ENCODE measurements around the gene DHRS13. TPM values are rescaled to one million over a fixed set of nuclear protein-coding genes. Genes with fewer than 3 reads are reported as not detected.

Gene DHRS13
- total and polyA plus RNA-seq, 2 donors (not counting 1 experiment from before 2014, with no cell fraction given): 11.9 to 28.1 TPM

DNA sequence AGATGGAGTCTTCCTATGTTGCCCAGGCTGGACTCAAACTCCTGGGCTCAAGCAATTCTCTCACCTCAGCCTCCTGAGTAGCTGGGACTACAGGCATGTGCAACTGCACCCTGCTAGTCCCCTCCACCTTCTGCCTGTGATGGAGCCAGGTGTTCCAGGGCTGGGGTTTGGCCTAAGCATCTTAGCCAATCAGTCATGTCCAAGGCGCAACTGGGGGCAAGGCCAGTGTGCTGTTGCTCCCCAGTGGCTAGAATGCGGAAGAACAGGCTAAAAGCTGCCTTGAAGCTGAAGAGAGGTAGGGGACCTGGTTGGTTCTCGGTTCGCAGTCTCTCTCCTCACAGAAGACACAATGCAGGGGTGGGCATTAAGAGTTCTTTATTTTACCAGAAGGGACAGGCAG lies 23.9 kb downstream of the DHRS13 start:
- Histone ChIP-seq H3K27ac (ENCODE audit: low read length in 2 of 2) (no peak overlapping the region), H3K4me3 (ENCODE audit: control extremely low read depth in 1 of 5, extremely low read depth in 1 of 5, insufficient read depth in 1 of 5, low read depth in 2 of 5, low read length in 4 of 5) (no peak overlapping the region), H3K9me3 (ENCODE audit: control extremely low read depth in 1 of 3, control insufficient read depth in 2 of 3, insufficient read depth in 1 of 3, low read length in 2 of 3) (no peaks in the 10 kb centered on the region), H3K27me3 (replicated peaks in 1 of 4; ENCODE audit: control extremely low read depth in 1 of 4, control insufficient read depth in 3 of 4, insufficient read depth in 4 of 4, low read length in 3 of 4) (no peaks in the 10 kb centered on the region), H3K9ac (ENCODE audit: low read length) (no peak overlapping the region), H3K36me3 (replicated peaks in 1 of 2; ENCODE audit: control extremely low read depth in 1 of 2, control insufficient read depth in 1 of 2, extremely low read depth in 1 of 2, insufficient read depth in 2 of 2, low read length in 1 of 2) (peaks cover 0 to 62% of the 10 kb centered on the region in 2 experiments), H3K79me2 (ENCODE audit: control insufficient read depth, insufficient read depth, low read length) (peaks cover 9% of the 10 kb centered on the region), H4K20me1 (ENCODE audit: control insufficient read depth, insufficient read depth, low read length, poor library complexity, severe bottlenecking) (peaks cover 44% of the 10 kb centered on the region), H3K4me1 (ENCODE audit: control insufficient read depth in 2 of 2, insufficient read depth in 2 of 2, low read length in 2 of 2) (no peaks in the 10 kb centered on the region), H2AFZ (ENCODE audit: insufficient read depth, low read depth, low read length, poor library complexity, severe bottlenecking) (no peak overlapping the region), H3K4me2 (replicated peaks; ENCODE audit: low read depth, low read length, poor library complexity, severe bottlenecking) (no peak overlapping the region)
- no peak overlapping the region for H3K4me3 Mint-ChIP-seq
- intact Hi-C loops (cut with micrococcal nuclease): no loop called here
- ATAC-seq (ENCODE audit: low read depth) (no peak), DNase-seq (no peak)
- TF ChIP-seq, protein P1, sequence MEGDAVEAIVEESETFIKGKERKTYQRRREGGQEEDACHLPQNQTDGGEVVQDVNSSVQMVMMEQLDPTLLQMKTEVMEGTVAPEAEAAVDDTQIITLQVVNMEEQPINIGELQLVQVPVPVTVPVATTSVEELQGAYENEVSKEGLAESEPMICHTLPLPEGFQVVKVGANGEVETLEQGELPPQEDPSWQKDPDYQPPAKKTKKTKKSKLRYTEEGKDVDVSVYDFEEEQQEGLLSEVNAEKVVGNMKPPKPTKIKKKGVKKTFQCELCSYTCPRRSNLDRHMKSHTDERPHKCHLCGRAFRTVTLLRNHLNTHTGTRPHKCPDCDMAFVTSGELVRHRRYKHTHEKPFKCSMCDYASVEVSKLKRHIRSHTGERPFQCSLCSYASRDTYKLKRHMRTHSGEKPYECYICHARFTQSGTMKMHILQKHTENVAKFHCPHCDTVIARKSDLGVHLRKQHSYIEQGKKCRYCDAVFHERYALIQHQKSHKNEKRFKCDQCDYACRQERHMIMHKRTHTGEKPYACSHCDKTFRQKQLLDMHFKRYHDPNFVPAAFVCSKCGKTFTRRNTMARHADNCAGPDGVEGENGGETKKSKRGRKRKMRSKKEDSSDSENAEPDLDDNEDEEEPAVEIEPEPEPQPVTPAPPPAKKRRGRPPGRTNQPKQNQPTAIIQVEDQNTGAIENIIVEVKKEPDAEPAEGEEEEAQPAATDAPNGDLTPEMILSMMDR (IDR thresholded peaks at IDR 0.05): no peak
- TF ChIP-seq EZH2 (IDR thresholded peaks at IDR 0.05; ENCODE audit: borderline replicate concordance, insufficient read depth, low read depth, low read length, poor library complexity, severe bottlenecking): no peak
- no peaks in the 10 kb centered on the region for H3K27me3 Mint-ChIP-seq
- H3K9me3 Mint-ChIP-seq (ENCODE audit: insufficient read depth): no peaks in the 10 kb centered on the region
- peak overlapping the region; percentile 37 for H3K27ac Mint-ChIP-seq
- 96% methylated on average over 4 of the region's 4 CpGs for WGBS (ENCODE audit: insufficient coverage)
- ChIA-PET CTCF (interaction anchor here (0.8 to 3.0 kb wide), 4 partner anchors 18 to 115 kb away, joined by 3 to 15 read pairs (median 4); partner anchors contain the start of gene FLOT2), POLR2A (no interaction called here)
- no peaks in the 10 kb centered on the region for H3K4me1 Mint-ChIP-seq

DNA sequence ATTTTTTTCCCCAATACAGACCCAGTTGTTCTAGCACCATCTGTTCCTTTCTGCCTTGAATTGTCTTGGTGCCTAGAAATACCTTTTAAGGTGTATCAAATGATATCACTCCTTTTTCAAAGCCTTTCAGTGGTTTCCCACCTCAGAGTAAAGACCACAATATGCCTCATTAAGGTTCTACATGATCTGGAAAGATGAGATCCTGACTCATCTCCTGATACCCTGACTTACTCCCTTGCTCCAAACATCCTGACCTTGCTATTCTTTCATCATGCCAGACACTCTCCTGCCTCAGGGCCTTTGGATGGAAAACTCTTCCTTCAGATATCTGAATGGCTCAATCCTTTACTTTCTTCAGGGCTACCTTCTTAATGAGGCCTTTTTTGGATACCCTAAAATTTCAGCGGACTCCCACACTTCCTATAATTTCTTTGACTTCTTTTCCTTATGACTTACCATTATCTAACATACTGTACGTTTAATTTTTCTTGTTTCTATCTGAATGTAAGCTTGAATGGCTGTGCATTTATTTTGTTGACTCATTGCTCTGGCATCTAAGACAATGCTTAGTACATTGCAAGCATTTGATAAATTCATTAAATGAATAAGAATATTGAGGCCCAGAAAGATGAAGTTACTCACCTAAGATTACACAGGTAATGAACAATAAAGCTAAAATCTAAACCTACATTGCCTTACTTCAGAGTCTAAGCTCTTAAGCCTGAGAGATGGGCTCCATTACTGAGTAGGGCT lies 24.5 kb downstream of the DHRS13 start:
- Mint-ChIP-seq H3K9me3 (ENCODE audit: insufficient read depth) (no peaks in the 10 kb centered on the region), H3K27me3 (no peaks in the 10 kb centered on the region), H3K4me1 (no peaks in the 10 kb centered on the region), H3K27ac (no peak overlapping the region), H3K4me3 (no peak overlapping the region)
- H3K27ac ChIP-seq (ENCODE audit: low read length in 2 of 2): no peak overlapping the region
- H3K36me3 ChIP-seq (replicated peaks in 1 of 2; ENCODE audit: control extremely low read depth in 1 of 2, control insufficient read depth in 1 of 2, extremely low read depth in 1 of 2, insufficient read depth in 2 of 2, low read length in 1 of 2): peaks cover 0 to 55% of the 10 kb centered on the region in 2 experiments
- H3K9me3 ChIP-seq (ENCODE audit: control extremely low read depth in 1 of 3, control insufficient read depth in 2 of 3, insufficient read depth in 1 of 3, low read length in 2 of 3): no peaks in the 10 kb centered on the region
- peaks cover 37% of the 10 kb centered on the region for H4K20me1 ChIP-seq (ENCODE audit: control insufficient read depth, insufficient read depth, low read length, poor library complexity, severe bottlenecking)
- H3K4me1 ChIP-seq (ENCODE audit: control insufficient read depth in 2 of 2, insufficient read depth in 2 of 2, low read length in 2 of 2): no peaks in the 10 kb centered on the region
- intact Hi-C loops (cut with micrococcal nuclease): no loop called here
- H3K27me3 ChIP-seq (replicated peaks in 1 of 4; ENCODE audit: control extremely low read depth in 1 of 4, control insufficient read depth in 3 of 4, insufficient read depth in 4 of 4, low read length in 3 of 4): no peaks in the 10 kb centered on the region
- H3K79me2 ChIP-seq (ENCODE audit: control insufficient read depth, insufficient read depth, low read length): peaks cover 2% of the 10 kb centered on the region
- no peak overlapping the region for H3K4me2 ChIP-seq (replicated peaks; ENCODE audit: low read depth, low read length, poor library complexity, severe bottlenecking)
- no peak overlapping the region for H2AFZ ChIP-seq (ENCODE audit: insufficient read depth, low read depth, low read length, poor library complexity, severe bottlenecking)
- no peak overlapping the region for H3K4me3 ChIP-seq (ENCODE audit: control extremely low read depth in 1 of 5, extremely low read depth in 1 of 5, insufficient read depth in 1 of 5, low read depth in 2 of 5, low read length in 4 of 5)
- ChIA-PET POLR2A (interaction anchor here (0.6 kb wide), 1 partner anchor 15 kb away, joined by 3 read pairs; no protein-coding TSS in a partner anchor), CTCF (interaction anchor here (1.2 to 3.0 kb wide), 3 partner anchors 19 to 115 kb away, joined by 3 to 15 read pairs (median 6); partner anchors contain the start of gene FLOT2)
- DNase-seq (no peak), ATAC-seq (ENCODE audit: low read depth) (no peak)
- TF ChIP-seq, protein P1 (IDR thresholded peaks at IDR 0.05): no peak
- TF ChIP-seq EZH2 (IDR thresholded peaks at IDR 0.05; ENCODE audit: borderline replicate concordance, insufficient read depth, low read depth, low read length, poor library complexity, severe bottlenecking): no peak
- WGBS (ENCODE audit: insufficient coverage): no CpG with 5 or more reads among the region's 2 CpGs
- no peak overlapping the region for H3K9ac ChIP-seq (ENCODE audit: low read length)
